GM18511 (cell line): ENCODE data around the gene SLC8A2.
"Not testable (repeated sequence)": the region's sequence is repeated elsewhere in the genome, so short reads cannot be mapped to it uniquely, and the experiment has no call there.

ENCODE experiments used
- ATAC-seq: cut with Tn5 transposase; IDR thresholded peaks from one replicate; pipeline ENCODE4 v1.9.1; 2021; ENCODE audit warnings: mild to moderate bottlenecking, moderate library complexity; ENCODE audit not compliant: unreplicated experiment

SLC8A2 gene

DNA sequence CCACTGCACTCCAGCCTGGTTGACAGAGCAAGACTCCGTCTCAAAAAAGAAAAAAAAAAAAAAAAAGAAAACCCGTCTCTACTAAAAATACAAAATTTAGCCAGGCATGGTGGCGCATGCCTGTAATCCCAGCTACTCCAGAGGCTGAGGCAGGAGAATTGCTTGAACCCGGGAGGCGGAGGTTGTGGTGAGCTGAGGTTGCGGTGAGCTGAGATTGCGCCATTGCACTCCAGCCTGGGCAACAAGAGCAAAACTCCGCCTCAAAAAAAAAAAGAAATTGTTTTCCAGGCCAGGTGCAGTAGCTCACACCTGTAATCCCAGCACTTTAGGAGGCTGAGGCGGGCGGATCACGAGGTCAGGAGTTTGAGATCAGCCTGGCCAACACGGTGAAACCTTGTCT, 85.1 kb downstream of the SLC8A2 start:
- not testable (repeated sequence) for ATAC-seq

DNA sequence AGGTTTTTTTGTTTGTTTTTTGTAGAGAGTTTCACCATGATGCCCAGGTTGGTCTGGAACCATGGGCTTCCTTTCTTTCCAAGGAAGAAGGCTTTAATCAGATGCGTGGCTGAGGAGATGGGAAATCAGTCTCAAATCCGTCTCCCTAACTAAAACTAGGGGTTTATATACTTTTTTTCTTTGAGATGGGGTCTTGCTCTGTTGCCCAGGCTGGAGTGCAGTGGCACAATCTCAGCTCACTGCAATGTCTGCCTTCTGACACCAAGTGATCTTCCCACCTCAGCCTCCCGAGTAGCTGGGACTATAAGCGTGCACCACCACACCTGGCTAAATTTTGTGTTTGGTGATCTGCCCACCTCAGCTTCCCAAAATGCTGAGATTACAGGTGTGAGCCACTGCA, 87.2 kb downstream of the SLC8A2 start:
- not testable (repeated sequence) for ATAC-seq

DNA sequence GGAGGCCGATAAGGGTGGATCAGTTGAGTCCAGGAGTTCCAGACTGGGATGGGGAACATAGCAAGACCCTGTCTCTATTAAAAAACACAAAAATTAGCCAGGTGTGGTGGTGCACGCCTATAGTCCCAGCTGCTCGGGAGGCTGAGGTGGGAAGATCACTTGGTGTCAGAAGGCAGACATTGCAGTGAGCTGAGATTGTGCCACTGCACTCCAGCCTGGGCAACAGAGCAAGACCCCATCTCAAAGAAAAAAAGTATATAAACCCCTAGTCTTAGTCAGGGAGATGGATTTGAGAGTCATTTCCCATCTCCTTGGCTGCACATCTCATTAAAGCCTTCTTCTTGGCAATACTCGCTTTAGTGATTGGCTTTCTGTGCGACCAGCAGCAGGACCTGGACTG, 87.8 kb downstream of the SLC8A2 start:
- not testable (repeated sequence) for ATAC-seq

DNA sequence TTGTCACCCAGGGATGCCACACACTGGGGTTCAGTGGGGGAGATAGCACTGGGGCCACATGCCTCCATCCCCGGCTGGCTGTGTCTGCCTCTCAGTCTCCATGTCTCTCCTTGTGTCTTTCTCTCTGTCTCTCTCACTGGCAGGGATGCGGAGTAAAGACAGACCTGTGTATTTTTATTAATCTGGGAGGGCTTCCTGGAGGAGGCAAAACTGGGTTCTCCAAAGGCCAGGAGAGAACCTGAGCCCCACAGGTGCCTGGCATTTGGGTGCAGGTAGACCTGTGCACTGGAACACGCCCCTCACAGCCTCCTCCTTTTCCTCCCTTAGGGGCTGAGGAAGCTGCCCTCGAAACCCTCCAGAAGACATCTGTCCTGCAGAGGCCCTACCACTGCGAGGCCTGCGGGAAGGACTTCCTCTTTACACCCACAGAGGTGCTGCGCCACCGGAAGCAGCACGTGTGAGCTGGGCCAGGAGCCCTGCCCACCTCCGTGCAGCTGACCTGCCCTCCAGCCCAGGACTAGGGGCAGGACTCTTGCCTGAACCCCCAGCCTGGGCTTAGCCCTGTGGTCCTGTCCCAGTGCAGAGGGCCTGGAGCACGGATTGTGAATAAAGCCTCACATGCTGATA, 89.9 kb downstream of the SLC8A2 start:
- ATAC-seq = no peak

DNA sequence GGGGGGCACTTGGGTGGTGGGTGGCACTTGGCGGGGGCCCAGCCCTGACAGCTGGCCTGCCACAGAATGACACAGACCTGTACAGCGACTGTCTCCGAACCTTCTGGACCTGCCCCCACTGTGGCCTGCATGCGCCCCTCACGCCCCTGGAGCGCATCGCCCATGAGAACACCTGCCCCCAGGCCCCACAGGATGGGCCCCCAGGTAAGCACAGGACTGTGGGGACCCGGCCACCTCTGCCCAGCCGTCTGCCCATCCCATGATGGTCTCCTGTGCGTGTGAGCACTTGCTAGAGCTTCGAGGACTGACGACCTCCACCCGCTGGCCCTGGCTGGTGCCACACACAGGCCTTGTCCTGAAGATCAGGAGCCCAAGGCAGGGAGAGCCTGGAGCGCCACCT, 90.6 kb downstream of the SLC8A2 start:
- no peak for ATAC-seq

DNA sequence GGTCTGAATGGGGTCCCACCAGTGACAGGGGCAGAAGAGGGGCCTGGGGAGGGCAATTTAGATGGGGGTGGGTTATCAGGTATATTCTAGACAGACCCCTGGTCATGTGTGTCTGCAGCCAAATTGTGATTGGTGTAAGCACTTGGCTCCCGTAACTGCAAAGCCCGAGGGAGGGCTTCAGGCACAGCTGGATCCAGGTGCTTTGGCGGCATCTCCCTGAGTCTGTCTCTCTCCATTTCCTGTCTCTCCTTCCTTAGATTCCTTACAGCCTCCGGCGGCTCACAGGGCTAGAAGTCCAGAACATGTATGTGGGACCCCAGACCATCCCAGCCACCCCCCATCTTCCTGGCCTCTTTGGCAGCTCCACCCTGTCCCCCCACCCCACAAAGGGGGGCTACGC, 91.1 kb downstream of the SLC8A2 start:
- ATAC-seq = no peak

DNA sequence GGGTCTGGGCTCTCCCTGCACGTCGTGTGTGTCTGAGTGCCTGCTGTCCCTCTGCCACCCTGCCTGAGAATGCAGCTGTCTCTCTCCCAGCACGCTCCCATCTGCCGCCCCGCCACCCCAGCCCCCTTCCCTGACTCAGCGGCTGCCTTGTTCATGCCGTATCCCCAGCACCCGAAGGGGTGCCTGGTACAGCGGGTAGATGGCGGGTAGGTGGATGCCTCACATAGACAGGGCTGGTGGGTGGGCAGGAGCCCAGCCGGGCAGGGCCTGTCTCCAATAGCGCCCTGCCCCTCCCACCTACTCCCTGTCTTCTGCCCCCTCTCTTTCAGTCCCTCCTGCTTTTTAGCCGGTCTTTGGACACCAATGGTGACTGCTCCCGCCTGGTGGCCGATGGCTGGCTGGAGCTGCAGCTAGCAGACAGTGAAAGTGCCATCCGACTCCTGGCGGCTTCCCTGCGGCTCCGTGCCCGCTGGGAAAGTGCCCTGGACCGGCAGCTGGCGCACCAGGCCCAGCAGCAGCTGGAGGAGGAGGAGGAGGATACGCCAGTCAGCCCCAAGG, 92.2 kb downstream of the SLC8A2 start:
- no peak for ATAC-seq

DNA sequence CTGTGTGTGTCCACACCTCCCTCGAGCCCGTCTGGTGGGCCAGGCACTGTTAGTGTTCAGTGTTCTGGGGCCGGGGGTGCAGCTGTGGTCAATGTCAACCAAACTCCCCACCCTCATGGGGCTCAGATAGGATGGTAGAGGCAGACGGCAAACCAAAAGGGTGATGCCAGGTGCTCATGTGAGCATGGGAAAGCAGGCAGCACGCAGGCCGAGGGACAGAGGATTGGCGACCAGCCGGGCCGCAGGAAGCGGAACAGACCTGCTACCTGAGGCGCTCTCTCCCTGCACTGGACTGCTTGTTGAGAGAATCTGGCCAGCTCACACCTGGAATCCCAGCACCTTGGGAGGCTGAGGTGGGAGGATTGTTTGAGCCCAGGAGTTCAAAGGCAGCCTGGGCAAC, 93.4 kb downstream of the SLC8A2 start:
- ATAC-seq = no peak
